Measurements from ENCODE around the gene HIPK2.

- TF ChIP-seq PATZ1 (CRISPR knock-in tag; IDR thresholded peaks at IDR 0.05; ENCODE audit: borderline replicate concordance) = no peak
- no peak for TF ChIP-seq TSHZ2 (CRISPR knock-in tag; IDR thresholded peaks at IDR 0.05)
These were observed 138.2 kb downstream of the HIPK2 start for GRCh38 chr7:139639563-139639962.
